Activated naive CD4-positive, alpha-beta T cell treated with anti-CD3 and anti-CD28 coated beads for 36 hours (primary cell): ENCODE data around the gene EEF1G. TPM values are rescaled to one million over a fixed set of nuclear protein-coding genes. Genes with fewer than 3 reads are reported as not detected.
A peak's percentile ranks its signal among the peaks of the same experiment; 100 is the strongest.

ENCODE experiments used
- CTCF ChIA-PET: fragments of 350-600 bp; sonication (Branson Sonifier 250); formaldehyde crosslinking; loops from one replicate; lab custom pipeline; 2021; ENCODE audit warnings: antibody characterized with exemption; lab: Charles Lee
- DNase-seq: peaks from one replicate; pipeline ENCODE4 v3.0.0-alpha.2; 2020
- H3K27ac Mint-ChIP-seq: one replicate; pipeline ENCODE4 v1.8.0; 2021; ENCODE audit warnings: mild to moderate bottlenecking, mixed read lengths
- H3K27me3 Mint-ChIP-seq: one replicate; pipeline ENCODE4 v1.8.0; 2021; ENCODE audit warnings: low read depth, mixed read lengths
- H3K36me3 Mint-ChIP-seq: one replicate; pipeline ENCODE4 v1.8.0; 2021; ENCODE audit warnings: low read depth, mixed read lengths
- H3K4me1 Mint-ChIP-seq: one replicate; pipeline ENCODE4 v1.8.0; 2021; ENCODE audit warnings: low read depth, mixed read lengths
- H3K4me3 Mint-ChIP-seq: one replicate; pipeline ENCODE4 v1.8.0; 2021; ENCODE audit warnings: mild to moderate bottlenecking, moderate library complexity, mixed read lengths
- H3K9me3 Mint-ChIP-seq: one replicate; pipeline ENCODE4 v1.8.0; 2021; ENCODE audit warnings: mixed read lengths
- intact Hi-C: fragments of 100-400 bp; cut with micrococcal nuclease; formaldehyde crosslinking; loops from one replicate; pipeline ENCODE4 v1.15.1; 2023
- total RNA-seq, 2 experiments: library from RNA; stranded (reverse); gene quantifications; one replicate each; pipeline ENCODE4 v1.2.3, GENCODE V29; 2021

EEF1G gene
- total RNA-seq, 2 experiments from 2014 or later = 2,282 to 2,440 TPM

GRCh38 chr11:62611705-62612365 lies 38.1 kb upstream of the EEF1G start:
- Mint-ChIP-seq H3K36me3 (peaks cover 28% of the 10 kb centered on the region), H3K27ac (peak overlapping the region; percentile 98), H3K9me3 (no peaks in the 10 kb centered on the region), H3K4me1 (peaks cover 57% of the 10 kb centered on the region), H3K4me3 (peak overlapping the region; percentile 99), H3K27me3 (no peaks in the 10 kb centered on the region)
- intact Hi-C loops = loop anchor here (1.0 to 5.0 kb wide), 6 partner anchors 9 to 160 kb away; partner anchors contain the start of genes B3GAT3, C11orf98, CSKMT and GANAB
- DNase-seq = peak; percentile 74
- CTCF ChIA-PET = interaction anchor here (0.7 to 5.3 kb wide), 15 partner anchors 9 to 311 kb away, joined by 3 to 28 read pairs (median 4); partner anchors contain the start of genes C11orf98, CSKMT, MTA2 and TUT1

DNA sequence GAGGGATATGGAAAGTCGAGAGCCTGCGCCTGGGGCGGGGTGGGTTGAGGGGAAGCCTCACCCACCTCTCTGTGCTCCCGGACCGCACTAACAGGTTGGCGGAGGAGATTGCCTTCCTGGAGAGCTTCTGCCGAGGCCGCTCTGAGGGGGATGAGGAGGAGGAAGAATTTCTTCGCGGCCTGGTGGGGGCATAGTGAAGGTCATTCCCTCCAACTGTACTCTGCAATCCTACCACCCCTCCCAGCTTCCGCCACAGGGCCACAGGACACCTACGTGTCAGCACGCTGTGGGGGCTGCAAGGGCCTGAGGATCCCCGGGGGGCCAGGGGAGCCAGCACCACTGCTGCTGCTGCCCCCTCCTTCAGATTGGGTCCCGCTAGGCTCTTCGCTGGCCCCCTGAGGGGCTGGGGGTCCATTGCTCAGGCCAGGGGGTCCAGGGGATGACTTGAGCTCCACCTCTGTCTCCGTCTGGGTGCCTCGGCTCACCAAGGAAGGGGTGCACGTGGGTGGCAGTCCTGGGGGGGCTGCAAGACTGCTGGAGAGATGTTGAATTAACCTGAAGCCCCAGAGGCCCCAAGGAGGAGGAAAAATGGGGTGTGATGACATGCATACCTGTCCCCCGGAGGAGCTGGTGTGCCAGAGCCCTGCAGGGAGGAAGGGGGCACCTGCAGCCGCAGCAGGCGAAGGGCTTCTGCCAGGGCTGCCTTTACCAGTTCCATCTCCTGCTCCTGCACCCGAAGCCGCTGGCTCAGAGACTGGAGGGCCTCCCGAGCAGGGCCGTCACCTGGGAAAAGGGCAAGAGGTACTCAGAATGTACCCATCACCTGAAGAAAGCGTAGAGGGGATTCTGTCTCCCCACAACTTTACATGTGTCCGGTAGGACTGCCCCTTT lies 37.4 kb upstream of the EEF1G start:
- Mint-ChIP-seq H3K36me3 (peaks cover 30% of the 10 kb centered on the region), H3K4me1 (peaks cover 59% of the 10 kb centered on the region), H3K27ac (peak overlapping the region; percentile 98), H3K27me3 (no peaks in the 10 kb centered on the region), H3K9me3 (no peaks in the 10 kb centered on the region), H3K4me3 (peak overlapping the region; percentile 99)
- CTCF ChIA-PET = interaction anchor here (0.7 to 5.3 kb wide), 19 partner anchors 8 to 312 kb away, joined by 3 to 28 read pairs (median 4); partner anchors contain the start of genes C11orf98, CSKMT, MTA2 and TUT1
- intact Hi-C loops = loop anchor here (1.0 to 5.0 kb wide), 2 partner anchors 10 to 161 kb away; partner anchors contain the start of genes MTA2 and TAF6L
- no peak for DNase-seq

DNA sequence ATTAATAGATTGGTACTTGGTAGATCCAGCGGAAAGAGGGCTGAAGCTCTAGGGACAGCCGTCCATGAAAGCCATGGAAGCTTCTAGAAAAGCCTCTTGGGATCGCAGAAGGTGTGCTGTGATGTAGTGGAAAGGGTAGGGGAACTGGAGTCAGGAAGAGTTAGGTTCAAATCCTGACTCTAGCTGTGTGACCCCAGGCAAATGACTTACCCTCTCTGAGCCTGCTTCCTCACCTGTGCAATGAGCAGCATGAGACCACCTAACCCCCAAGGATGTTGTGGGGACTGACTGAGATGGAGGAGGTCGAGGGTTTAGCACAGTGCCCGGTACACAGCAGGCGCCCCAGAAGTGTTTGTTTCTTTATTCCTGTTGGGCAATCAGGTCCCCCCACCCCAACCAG lies 36.7 kb upstream of the EEF1G start:
- peak overlapping the region; percentile 99 for H3K4me3 Mint-ChIP-seq
- H3K27me3 Mint-ChIP-seq = no peaks in the 10 kb centered on the region
- peak overlapping the region; percentile 61 for H3K27ac Mint-ChIP-seq
- H3K9me3 Mint-ChIP-seq = no peaks in the 10 kb centered on the region
- CTCF ChIA-PET = interaction anchor here (0.6 to 5.3 kb wide), 8 partner anchors 9 to 131 kb away, joined by 3 to 28 read pairs (median 4); partner anchors contain the start of genes C11orf98, CSKMT, MTA2 and TUT1
- H3K4me1 Mint-ChIP-seq = peaks cover 60% of the 10 kb centered on the region
- H3K36me3 Mint-ChIP-seq = peaks cover 32% of the 10 kb centered on the region
- intact Hi-C loops = loop anchor here (5.0 kb wide), 1 partner anchor 162 kb away; the partner anchor contains the start of gene TAF6L
- no peak for DNase-seq

GRCh38 chr11:62608776-62609175 lies 35.1 kb upstream of the EEF1G start:
- CTCF ChIA-PET = interaction anchor here (5.3 kb wide), 1 partner anchor 16 kb away, joined by 28 read pairs; the partner anchor contains the start of gene TUT1
- Mint-ChIP-seq H3K27ac (no peak overlapping the region), H3K36me3 (peaks cover 43% of the 10 kb centered on the region)

GRCh38 chr11:62607714-62608113 lies 34.0 kb upstream of the EEF1G start:
- Mint-ChIP-seq H3K27me3 (no peaks in the 10 kb centered on the region), H3K36me3 (peaks cover 50% of the 10 kb centered on the region), H3K4me3 (no peak overlapping the region), H3K4me1 (peaks cover 51% of the 10 kb centered on the region), H3K9me3 (no peaks in the 10 kb centered on the region), H3K27ac (no peak overlapping the region)
- CTCF ChIA-PET = interaction anchor here (0.5 to 5.3 kb wide), 3 partner anchors 15 to 1747 kb away, joined by 3 to 28 read pairs (median 3); partner anchors contain the start of gene TUT1
- DNase-seq = no peak
- intact Hi-C loops = no loop called here

More at GRCh38 chr11:62608776-62609175, 35.1 kb upstream of the EEF1G start:
- Mint-ChIP-seq H3K27me3 (no peaks in the 10 kb centered on the region), H3K4me1 (peaks cover 50% of the 10 kb centered on the region), H3K4me3 (no peak overlapping the region), H3K9me3 (no peaks in the 10 kb centered on the region)
- intact Hi-C loops = no loop called here
- DNase-seq = no peak

- CTCF ChIA-PET = no interaction called here
- Mint-ChIP-seq H3K4me3 (no peak overlapping the region), H3K9me3 (no peaks in the 10 kb centered on the region), H3K27me3 (no peaks in the 10 kb centered on the region), H3K36me3 (peaks cover 51% of the 10 kb centered on the region), H3K27ac (no peak overlapping the region), H3K4me1 (peaks cover 44% of the 10 kb centered on the region)
- intact Hi-C loops = no loop called here
- no peak for DNase-seq
Observed at GRCh38 chr11:62605902-62606301, 32.2 kb upstream of the EEF1G start.

- no peak overlapping the region for H3K27ac Mint-ChIP-seq
- intact Hi-C loops = no loop called here
- CTCF ChIA-PET = interaction anchor here (1.2 kb wide), 1 partner anchor 14 kb away, joined by 3 read pairs; the partner anchor contains the start of gene TUT1
- no peak overlapping the region for H3K4me3 Mint-ChIP-seq
- H3K27me3 Mint-ChIP-seq = no peaks in the 10 kb centered on the region
- peaks cover 40% of the 10 kb centered on the region for H3K4me1 Mint-ChIP-seq
- DNase-seq = no peak
- H3K36me3 Mint-ChIP-seq = peaks cover 53% of the 10 kb centered on the region
- H3K9me3 Mint-ChIP-seq = no peaks in the 10 kb centered on the region
Observed at GRCh38 chr11:62605467-62605866, 31.8 kb upstream of the EEF1G start.

DNA sequence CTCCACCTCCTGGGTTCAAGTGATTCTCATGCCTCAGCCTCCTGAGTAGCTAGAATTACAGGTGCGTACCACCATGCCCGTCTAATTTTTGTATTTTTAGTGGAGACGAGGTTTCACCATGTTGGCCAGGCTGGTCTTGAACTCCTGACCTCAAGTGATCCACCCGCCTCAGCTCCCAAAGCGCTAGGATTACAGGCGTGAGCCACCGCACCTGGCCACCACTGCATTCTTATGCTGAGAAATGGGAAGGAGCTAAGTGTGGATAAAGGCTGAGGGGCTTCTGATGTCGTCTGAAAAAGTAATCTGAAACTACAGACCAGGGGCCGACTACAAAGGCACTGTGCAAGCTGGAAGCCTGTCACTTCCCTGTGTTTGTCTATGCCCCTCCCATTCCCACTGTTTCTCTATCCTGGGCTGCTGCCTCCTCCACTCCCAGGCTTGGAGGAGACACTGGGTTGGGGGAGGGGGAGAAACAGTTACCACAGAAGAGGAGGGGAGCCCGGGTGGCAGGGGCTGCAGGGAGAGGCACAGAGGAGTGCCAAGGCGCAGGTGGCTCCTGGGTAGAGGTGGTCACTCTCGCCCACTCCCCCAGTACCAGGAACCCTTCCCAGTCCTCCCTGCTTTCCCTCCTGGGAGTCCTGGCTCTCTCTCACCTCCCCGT lies 30.9 kb upstream of the EEF1G start:
- CTCF ChIA-PET = interaction anchor here (0.7 to 1.2 kb wide), 2 partner anchors 13 to 88 kb away, joined by 3 read pairs; partner anchors contain the start of gene TUT1
- peaks cover 58% of the 10 kb centered on the region for H3K36me3 Mint-ChIP-seq
- H3K9me3 Mint-ChIP-seq = no peaks in the 10 kb centered on the region
- H3K27ac Mint-ChIP-seq = no peak overlapping the region
- no peak for DNase-seq
- H3K4me1 Mint-ChIP-seq = peaks cover 39% of the 10 kb centered on the region
- no peak overlapping the region for H3K4me3 Mint-ChIP-seq
- intact Hi-C loops = no loop called here
- H3K27me3 Mint-ChIP-seq = no peaks in the 10 kb centered on the region

GRCh38 chr11:62603776-62604299 lies 30.1 kb upstream of the EEF1G start:
- intact Hi-C loops = no loop called here
- peaks cover 43% of the 10 kb centered on the region for H3K4me1 Mint-ChIP-seq
- H3K9me3 Mint-ChIP-seq = no peaks in the 10 kb centered on the region
- H3K27me3 Mint-ChIP-seq = no peaks in the 10 kb centered on the region
- peaks cover 58% of the 10 kb centered on the region for H3K36me3 Mint-ChIP-seq
- peak overlapping the region; percentile 4 for H3K27ac Mint-ChIP-seq
- no peak for DNase-seq
- CTCF ChIA-PET = interaction anchor here (0.7 to 1.6 kb wide), 2 partner anchors 8 to 88 kb away, joined by 3 to 4 read pairs; no protein-coding TSS in a partner anchor
- H3K4me3 Mint-ChIP-seq = no peak overlapping the region

GRCh38 chr11:62603072-62603408 lies 29.3 kb upstream of the EEF1G start:
- H3K27ac Mint-ChIP-seq = no peak overlapping the region
- no peaks in the 10 kb centered on the region for H3K9me3 Mint-ChIP-seq
- CTCF ChIA-PET = interaction anchor here (1.6 kb wide), 1 partner anchor 8 kb away, joined by 4 read pairs; no protein-coding TSS in a partner anchor
- H3K27me3 Mint-ChIP-seq = no peaks in the 10 kb centered on the region
- H3K36me3 Mint-ChIP-seq = peaks cover 64% of the 10 kb centered on the region
- peaks cover 44% of the 10 kb centered on the region for H3K4me1 Mint-ChIP-seq
- DNase-seq = no peak
- peak overlapping the region; percentile 10 for H3K4me3 Mint-ChIP-seq
- intact Hi-C loops = no loop called here
